Adrenal gland (tissue), 5 donors: ENCODE data around the gene CCDC57.

Experiments used
- CTCF ChIP-seq, 6 experiments: fragments of 450-650 bp in 4 of 6; fragments of 200-600 bp in 2 of 6; sonication (generic) in 1 of 6; IDR thresholded peaks; 1 replicate in 5 of 6; 2 replicates in 1 of 6; pipeline versions ENCODE4 v1.5.1 to v1.8.0; 2016 to 2021; ENCODE audit warnings: antibody characterized with exemption in 6 of 6, mild to moderate bottlenecking in 2 of 6, moderate library complexity in 1 of 6
- POLR2A ChIP-seq, 2 donors: fragments of 450-650 bp; IDR thresholded peaks; one replicate each; pipeline ENCODE4 v1.6.1; 2017; ENCODE audit warnings: antibody characterized with exemption in 2 of 2, mild to moderate bottlenecking in 2 of 2, moderate library complexity in 1 of 2
- donor health status: DM: no; HTN: no; CAD: no.

- TF ChIP-seq CTCF (IDR thresholded peaks at IDR 0.05) (no peak), POLR2A (IDR thresholded peaks at IDR 0.05) (no peak)
These were observed 129.6 kb downstream of the CCDC57 start for GRCh38 chr17:82083009-82083408.
